Measurements from ENCODE around the gene TUBGCP5.
"Not testable (repeated sequence)": the region's sequence is repeated elsewhere in the genome, so short reads cannot be mapped to it uniquely, and the experiment has no call there.

The TUBGCP5 gene

GRCh38 chr15:23039917-23040281, 530 bp upstream of the TUBGCP5 start:
- DNase-seq = no peak

- no peak for DNase-seq
Observed at GRCh38 chr15:23038726-23039142, 635 bp downstream of the TUBGCP5 start.

- peak; percentile 48 for DNase-seq
Observed at GRCh38 chr15:23035964-23036566, 3.3 kb downstream of the TUBGCP5 start.

GRCh38 chr15:23033979-23034378, 5.4 kb downstream of the TUBGCP5 start:
- DNase-seq = no peak

- DNase-seq = no peak
Observed at GRCh38 chr15:23026218-23026617, 13.2 kb downstream of the TUBGCP5 start.

- DNase-seq = no peak
Observed at GRCh38 chr15:23022156-23022555, 17.2 kb downstream of the TUBGCP5 start.

- no peak for DNase-seq
Observed at GRCh38 chr15:23014394-23015000, 24.9 kb downstream of the TUBGCP5 start.

GRCh38 chr15:23013681-23014080, 25.7 kb downstream of the TUBGCP5 start:
- DNase-seq = no peak

- DNase-seq = not testable (repeated sequence)
Observed at GRCh38 chr15:23012616-23013015, 26.8 kb downstream of the TUBGCP5 start.

GRCh38 chr15:23003736-23004135, 35.6 kb downstream of the TUBGCP5 start:
- no peak for DNase-seq

GRCh38 chr15:23002920-23003319, 36.4 kb downstream of the TUBGCP5 start:
- DNase-seq = no peak

- no peak for DNase-seq
Observed at GRCh38 chr15:22995795-22996194, 43.6 kb downstream of the TUBGCP5 start.

GRCh38 chr15:22992024-22992326, 47.4 kb downstream of the TUBGCP5 start:
- no peak for DNase-seq

GRCh38 chr15:22989576-22990477, 49.5 kb downstream of the TUBGCP5 start:
- no peak for DNase-seq

- DNase-seq = no peak
Observed at GRCh38 chr15:22988811-22989210, 50.6 kb downstream of the TUBGCP5 start.

GRCh38 chr15:22981931-22982330, 57.4 kb downstream of the TUBGCP5 start:
- DNase-seq = not testable (repeated sequence)

- DNase-seq = no peak
Observed at GRCh38 chr15:22981051-22981840, 58.1 kb downstream of the TUBGCP5 start.

GRCh38 chr15:22980189-22981050, 58.9 kb downstream of the TUBGCP5 start, which contains the start of gene CYFIP1:
Gene CYFIP1 (minus strand): TSS chr15:22980368. CDS start chr15:22947285, 33,083 bp downstream.
- DNase-seq = no peak

GRCh38 chr15:22979238-22980188, 59.9 kb downstream of the TUBGCP5 start:
- DNase-seq = peak; percentile 21

GRCh38 chr15:22978691-22979237, 60.6 kb downstream of the TUBGCP5 start:
- no peak for DNase-seq

GRCh38 chr15:22974745-22975144, 64.6 kb downstream of the TUBGCP5 start:
- DNase-seq = no peak
